Fibroblast of the conjunctiva (primary cell): ENCODE results near the gene ANKRD42.
"Not testable (repeated sequence)": the region's sequence is repeated elsewhere in the genome, so short reads cannot be mapped to it uniquely, and the experiment has no call there.

Experiments used
- DNase-seq: peaks from one replicate; pipeline ENCODE4 v3.0.0-alpha.2; 2010; ENCODE audit warnings: low read depth

ANKRD42 gene

GRCh38 chr11:83174008-83174407 is 19.5 kb upstream of the ANKRD42 start:
- no peak for DNase-seq

- no peak for DNase-seq
Measured at GRCh38 chr11:83175815-83176214, 17.7 kb upstream of the ANKRD42 start.

GRCh38 chr11:83181815-83182214 is 11.7 kb upstream of the ANKRD42 start:
- no peak for DNase-seq

- no peak for DNase-seq
Measured at GRCh38 chr11:83185767-83186166, 7.7 kb upstream of the ANKRD42 start.

GRCh38 chr11:83187465-83187864 is 6.0 kb upstream of the ANKRD42 start:
- no peak for DNase-seq

- no peak for DNase-seq
Measured at GRCh38 chr11:83191491-83191890, 2.0 kb upstream of the ANKRD42 start.

DNA sequence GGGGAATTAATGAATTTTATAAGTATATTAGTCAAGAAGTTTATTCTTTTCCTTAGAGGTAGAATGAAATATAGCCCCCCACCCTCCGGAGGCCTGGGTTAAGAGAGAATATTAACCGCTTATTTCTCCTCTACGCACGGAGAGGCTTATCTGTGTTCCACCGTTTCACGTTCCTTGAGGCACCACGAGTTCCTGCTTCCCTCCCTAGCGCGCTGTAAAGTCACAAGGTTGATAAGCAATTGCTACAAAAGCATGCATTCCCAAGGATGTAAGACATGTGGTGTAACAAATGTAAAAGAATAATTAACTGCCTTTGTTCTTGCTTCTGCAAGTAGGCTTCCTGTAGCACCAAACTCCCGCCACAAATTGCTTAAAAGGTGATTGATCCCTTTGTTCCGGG is 1.5 kb upstream of the ANKRD42 start:
- no peak for DNase-seq

- DNase-seq = no peak
Measured at GRCh38 chr11:83192606-83193245, 786 bp upstream of the ANKRD42 start.

GRCh38 chr11:83194281-83195142 is 1.0 kb downstream of the ANKRD42 start:
- peak; percentile 34 for DNase-seq

- no peak for DNase-seq
Measured at GRCh38 chr11:83195143-83195466, 1.6 kb downstream of the ANKRD42 start.

DNA sequence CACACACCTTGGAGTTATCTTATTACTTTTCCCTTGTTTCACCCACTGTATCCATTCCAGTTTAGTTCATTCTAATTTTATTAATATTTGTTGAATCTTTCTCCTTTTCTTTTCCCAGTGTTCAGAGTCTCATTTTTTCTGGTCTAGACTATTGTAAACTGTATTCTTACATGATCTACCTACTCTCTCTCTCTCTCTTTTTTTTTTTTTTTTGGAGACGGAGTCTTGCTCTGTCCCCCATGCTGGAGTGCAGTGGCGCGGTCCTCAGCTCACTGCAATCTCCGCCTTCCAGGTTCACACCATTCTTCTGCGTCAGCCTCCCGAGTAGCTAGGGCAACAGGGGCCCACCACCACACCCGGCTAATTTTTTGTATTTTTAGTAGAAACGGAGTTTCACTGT is 2.1 kb downstream of the ANKRD42 start:
- no peak for DNase-seq

GRCh38 chr11:83200035-83200434 is 6.5 kb downstream of the ANKRD42 start:
- DNase-seq = no peak

DNA sequence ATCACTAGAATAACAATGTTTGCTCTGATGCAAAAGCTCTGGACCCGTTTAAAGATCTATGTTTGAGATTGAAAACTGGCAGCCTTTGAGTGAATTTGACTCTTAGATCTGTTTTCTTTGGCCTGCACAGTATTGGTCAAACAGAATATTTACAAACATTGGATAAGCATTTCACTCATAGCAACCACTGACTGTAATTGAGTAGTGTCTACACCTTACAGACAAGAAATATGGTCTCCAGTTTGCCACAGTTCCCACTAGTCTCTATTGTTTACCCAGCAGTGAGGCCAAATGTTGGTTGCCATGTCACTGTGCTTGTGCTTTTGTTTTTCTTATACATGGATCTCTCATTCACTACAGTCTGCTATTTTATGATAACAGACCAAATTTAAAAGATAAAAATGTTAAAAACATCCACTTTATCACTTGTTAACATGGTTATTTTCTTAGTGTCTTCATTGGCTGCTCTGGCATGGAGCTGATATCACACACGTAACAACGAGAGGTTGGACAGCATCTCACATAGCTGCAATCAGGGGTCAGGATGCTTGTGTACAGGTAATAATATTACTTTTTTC is 12.2 kb downstream of the ANKRD42 start:
- no peak for DNase-seq

- no peak for DNase-seq
Measured at GRCh38 chr11:83206221-83206620, 12.7 kb downstream of the ANKRD42 start.

GRCh38 chr11:83206771-83207382 is 13.4 kb downstream of the ANKRD42 start:
- not testable (repeated sequence) for DNase-seq

DNA sequence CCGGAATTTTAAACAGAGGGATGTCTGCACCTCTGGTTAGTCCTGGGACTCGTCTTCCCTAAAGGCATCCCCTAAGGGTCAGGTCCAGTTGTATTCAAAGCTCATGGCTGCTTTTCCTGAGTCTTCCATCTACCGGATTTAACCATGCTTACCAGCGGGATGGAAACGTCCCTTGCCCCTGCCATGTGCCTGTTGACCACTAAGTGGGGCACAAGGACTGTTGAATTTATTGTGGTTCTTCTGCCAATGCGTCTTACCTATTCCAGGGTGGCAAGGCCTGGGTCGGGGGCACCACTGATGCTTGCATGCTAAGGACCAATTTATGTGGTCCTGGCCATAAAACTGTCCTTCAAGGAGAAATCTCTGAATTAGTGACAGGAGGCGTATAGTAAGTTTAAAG is 25.6 kb downstream of the ANKRD42 start:
- DNase-seq = no peak

GRCh38 chr11:83220260-83220659 is 26.7 kb downstream of the ANKRD42 start:
- no peak for DNase-seq

DNA sequence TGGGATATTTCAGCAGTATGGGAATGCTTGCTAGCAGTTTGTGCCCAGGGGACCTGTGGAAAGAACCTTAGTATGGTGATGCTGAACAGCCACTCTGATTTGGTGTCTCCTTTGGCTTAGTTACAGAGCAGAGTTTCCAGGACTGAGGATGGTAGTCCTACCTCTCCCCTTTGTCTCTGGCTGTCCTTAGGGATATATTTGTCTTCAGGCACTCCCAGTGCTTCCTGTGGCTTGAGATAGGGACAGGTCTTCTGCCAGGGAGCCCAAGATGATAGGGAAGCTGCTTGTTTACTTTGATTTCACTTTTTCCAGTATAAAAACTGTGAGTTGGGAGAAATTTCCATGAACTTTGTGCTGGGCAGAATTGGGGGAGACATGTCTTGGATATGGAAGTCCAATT is 28.2 kb downstream of the ANKRD42 start:
- no peak for DNase-seq

DNA sequence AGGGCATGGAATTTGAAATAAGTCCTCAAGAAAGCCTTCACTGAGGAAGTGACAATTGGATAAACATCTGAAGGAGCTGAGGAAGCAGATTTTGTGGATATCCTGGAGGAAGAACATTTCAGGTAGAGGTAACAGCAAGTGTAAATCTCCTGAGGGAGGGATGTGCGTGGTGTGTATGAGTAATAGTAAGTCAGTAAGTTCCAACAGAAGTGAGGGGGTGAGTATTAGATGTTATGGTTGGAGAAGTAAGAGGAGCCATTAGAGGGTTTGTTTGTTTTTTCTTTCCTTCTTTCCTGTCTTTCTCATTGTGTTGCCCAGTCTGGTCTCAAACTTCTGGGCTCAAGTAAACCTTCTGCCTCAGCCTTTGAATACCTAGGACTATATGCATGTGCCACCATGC is 29.0 kb downstream of the ANKRD42 start:
- DNase-seq = no peak

DNA sequence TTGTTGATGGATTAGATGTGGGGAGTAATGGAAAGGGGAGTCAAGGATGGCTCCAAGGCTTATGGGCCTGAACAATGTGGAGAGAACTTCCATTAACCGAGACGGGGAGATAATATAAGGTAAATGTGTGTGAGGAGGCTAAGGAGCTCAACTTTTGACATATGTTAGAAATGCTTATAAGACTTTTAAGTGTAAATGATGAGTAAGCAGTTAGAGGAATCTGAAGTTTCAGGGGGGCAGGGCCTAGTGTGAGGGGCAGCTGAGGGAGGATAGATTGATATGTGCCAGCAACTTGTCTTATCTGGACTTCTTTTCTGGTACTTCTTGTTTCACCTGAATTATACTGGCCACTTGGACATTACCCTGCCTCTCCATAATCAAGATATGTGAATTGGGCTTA is 29.9 kb downstream of the ANKRD42 start:
- DNase-seq = no peak

DNA sequence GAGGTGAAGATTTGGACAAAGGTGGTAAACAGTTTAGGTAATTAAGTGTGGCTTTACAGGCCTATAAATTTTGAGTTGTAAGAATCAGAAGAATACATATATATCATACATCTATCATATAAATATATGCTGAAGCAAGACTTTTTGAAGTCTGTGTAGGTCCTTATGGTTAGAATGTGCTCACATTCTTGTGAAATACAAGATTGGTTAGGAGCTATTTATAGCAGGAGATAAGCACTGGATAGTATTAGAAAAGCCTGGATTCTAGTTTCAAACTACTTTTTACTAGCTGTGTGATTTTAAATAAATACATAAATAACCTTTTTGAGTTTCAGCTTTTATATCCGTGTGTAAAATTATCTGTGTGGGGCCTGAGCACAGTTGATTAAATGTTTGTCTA is 42.3 kb downstream of the ANKRD42 start:
- DNase-seq = no peak

DNA sequence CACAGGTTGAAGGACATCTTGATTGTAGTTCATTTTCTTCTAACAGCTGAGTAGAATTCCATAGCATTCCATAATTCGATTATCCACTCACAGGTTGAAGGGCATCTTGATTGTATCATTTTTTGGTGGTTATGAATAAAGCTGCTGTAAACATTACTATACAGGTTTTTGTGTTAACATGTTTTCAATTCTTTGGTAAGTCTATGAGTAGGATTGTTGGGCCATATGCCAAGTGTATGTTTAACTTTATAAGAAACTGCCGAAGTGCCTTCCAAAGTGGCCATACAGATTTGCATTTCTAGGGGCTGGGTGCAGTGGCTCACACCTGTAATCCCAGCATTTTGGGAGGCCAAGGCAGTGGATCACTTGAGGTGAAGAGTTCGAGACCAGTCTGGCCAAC is 44.6 kb downstream of the ANKRD42 start:
- DNase-seq = no peak
